HG03442 (cell line): ENCODE data around the gene NOP14.
"Not testable (repeated sequence)": the region's sequence is repeated elsewhere in the genome, so short reads cannot be mapped to it uniquely, and the experiment has no call there.

Experiments used
- ATAC-seq: cut with Tn5 transposase; IDR thresholded peaks from one replicate; pipeline ENCODE4 v1.9.1; 2021; ENCODE audit warnings: mild to moderate bottlenecking, moderate library complexity; ENCODE audit not compliant: unreplicated experiment

Gene NOP14

GRCh38 chr4:2932951-2933565 is 30.1 kb downstream of the NOP14 start:
- ATAC-seq = no peak

DNA sequence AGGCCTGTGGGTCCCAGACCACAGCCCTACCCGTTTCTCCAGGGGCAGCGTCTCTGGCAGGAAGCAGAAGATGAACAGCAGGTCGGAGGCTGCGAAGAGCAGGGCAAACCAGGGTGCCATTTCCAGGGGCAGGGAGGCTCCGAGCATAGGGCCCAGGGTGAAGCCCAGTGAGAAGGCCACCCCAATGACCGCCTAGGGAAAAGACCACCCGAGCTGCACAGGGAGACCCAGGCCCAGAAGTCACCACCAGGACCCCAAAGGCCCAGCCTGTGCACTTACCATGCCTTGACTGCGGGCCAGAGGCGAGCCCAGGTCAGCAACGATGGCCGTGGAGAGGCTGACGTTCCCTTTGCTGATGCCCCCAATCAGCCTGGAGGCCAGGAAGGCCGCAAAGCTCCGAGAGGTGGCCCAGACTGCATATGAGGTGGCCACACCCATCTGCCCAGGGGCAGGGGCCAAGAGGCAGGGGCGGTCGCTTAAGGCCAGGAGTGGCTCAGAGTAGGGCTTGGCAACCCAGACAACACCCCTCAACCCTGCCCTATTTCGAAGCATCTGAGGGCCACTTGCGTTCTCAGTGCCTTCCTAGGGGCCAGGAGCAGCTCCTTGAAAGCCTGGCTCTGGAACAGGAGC is 30.8 kb downstream of the NOP14 start:
- ATAC-seq = no peak

DNA sequence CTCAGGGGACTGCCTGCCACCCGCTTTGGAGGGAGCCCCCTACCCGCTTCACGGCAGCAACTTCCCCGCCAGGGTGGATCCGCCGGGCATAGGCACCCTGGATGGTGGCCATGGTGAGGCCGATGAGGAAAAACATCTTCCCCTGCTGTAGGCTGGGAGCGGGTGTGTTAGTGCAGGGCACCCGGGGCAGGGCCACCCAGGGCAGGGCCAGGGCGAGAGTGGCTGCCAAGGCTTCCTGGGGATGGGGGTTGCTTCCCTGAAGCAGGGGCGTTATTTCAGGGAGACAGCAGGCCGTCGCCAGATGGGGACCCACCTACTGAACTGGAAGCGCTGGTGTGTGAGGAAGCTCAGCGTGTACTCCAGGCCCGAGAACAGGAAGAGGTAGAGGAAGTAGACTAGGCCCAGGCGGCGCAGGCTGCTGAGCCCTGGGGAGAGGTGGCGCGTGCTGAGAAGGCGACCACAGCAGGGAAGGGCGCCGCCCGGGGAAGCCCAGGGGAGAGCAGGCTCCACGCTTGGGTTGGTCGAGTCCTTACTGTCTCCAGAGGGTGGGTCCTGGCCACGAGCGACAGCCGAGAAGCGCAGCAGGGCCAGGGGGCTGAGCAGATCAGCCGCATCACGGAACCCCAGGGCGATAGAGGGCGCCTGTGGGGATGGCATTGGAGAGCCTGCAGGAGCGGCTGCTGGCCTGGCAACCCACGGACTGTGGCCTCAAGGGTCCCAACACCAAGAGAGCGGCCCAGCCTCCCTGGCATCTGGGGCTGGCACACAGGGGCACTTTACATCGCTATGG is 31.5 kb downstream of the NOP14 start:
- peak; percentile 31 for ATAC-seq

DNA sequence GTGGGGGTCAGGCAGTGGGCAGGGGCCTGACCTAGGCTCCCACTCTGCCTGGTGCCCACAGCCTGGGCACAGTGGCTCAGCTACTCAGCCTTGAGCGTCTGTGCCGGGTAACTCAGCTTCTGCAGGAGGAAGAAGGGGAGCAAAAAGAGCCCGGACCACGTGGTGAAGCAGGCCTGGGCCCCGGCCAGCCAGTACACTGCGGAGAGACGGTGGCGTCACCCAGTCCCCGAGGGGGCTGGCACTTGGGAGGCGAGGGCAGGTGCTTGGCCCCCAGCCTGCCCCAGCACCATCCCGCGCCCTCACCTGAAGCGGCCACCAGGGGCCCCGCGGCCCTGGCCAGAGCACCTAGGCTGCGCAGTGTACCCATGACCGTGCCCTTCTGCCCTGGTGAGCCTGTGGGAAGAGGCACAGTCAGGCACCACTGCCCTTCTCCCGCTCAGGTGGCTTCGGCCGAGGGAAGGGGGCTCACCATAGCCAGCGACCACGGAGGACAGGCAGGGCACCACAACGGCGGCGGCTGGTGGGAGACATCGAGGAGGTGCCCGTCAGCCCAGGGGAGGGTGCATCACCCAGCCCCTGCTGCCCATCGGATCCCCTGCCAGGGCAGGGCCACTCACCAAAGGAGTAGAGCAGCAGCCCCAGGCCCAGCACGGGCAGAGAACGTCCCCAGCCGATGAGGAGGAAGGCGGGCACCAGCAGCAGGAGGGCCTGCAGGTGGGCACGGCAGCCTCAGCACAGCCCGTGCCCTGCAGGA is 32.3 kb downstream of the NOP14 start:
- no peak for ATAC-seq

- no peak for ATAC-seq
These were observed 33.0 kb downstream of the NOP14 start for GRCh38 chr4:2930135-2930757.

DNA sequence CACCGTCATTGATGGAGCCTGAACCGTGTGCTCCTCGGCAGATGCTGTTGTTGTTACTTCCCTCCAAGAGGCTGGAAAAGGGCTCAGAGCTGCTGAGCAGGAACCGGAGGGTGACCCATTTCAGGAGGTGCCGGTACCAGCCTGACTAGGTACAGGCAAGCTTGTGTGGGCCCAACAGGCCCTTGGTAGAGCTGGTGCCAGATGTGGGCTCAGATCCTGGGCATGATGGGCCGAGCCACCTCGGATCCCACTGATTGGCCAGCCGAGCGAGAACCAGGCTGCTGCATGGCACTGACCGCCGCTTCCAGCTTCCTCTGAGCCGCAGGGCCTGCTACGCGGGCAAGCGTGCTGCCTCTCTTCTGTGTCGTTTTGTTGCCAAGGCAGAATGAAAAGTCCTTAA is 33.7 kb downstream of the NOP14 start:
- no peak for ATAC-seq

- ATAC-seq = no peak
These were observed 34.7 kb downstream of the NOP14 start for GRCh38 chr4:2928242-2929176.

DNA sequence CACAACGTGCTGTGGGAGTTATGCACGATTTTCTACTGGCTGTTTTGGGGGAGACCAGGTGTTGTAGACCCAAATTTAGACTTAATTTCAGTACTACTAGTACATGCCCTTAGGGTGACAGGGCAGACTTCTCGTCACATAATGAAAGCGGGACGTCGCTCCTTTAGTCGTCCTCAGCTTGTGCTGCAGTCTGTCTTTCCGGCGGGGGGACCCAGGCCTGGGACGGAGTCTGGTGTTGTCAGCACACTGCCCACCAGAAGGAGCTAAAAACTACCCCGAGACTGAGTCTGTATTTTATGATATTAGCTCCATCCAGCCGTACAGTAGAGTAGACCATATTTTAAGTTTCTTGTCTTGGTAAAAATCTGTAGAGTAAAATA is 35.5 kb downstream of the NOP14 start:
- ATAC-seq = no peak

DNA sequence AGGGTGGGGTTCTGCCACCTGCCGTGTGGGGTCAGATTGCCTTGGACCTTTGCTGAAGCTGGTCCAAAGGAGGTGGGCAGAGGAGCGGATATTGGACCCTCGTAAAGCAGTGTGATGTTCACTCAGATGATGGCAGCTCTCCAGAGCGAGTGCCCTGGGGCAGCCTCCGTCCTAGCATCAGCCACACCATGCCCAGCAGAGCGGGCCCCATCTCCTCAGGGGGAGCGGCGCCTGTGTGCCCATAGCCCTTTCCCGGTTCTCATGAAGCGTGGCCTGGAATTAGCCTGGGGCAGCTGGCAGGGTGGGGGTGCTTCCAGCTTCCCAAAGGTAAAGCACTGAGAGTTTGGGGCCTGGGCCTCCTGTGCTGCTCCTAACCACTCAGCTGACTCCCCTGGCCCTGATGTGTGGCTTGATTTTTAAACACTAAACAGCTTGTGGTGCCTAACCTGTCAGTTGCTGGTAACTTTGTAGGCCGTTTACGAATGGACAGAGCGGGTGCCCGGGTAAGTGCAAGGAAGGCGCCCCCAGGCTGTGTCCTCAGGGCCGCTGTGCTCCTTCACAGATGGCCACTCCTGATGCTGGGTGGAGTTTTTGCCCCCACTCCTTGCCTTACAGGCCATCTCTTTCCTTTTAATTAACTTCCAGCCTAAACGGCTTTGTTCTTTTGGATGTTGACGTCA is 36.0 kb downstream of the NOP14 start:
- no peak for ATAC-seq

GRCh38 chr4:2925931-2926860 is 37.0 kb downstream of the NOP14 start:
- no peak for ATAC-seq

GRCh38 chr4:2925496-2925895 is 37.7 kb downstream of the NOP14 start:
- ATAC-seq = no peak

DNA sequence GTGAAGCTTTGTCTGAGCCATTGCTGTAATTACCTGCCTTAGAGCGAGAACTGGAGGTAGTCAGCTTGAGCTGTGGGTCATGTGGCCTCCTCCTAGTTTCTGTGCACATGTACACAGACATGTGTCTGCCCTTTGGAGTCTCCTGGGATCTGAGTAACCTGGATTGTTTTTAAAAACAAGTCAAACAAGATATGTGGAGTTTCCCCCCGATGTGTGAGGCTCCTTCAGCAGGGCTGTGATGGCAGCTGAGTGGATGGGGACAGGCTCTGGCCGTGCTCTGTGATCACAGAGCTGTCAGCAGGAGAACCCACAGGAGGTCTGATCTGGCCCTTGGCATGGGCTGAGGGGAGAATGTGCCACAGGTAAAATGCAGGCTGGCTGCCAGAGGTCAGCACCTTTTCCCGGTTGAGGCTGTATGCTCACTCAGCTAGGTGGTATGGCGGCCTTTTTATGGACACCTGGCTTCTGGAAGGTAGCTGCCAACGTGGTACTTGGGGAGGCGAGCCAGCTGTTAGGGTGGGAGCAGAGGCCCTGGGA is 38.4 kb downstream of the NOP14 start:
- no peak for ATAC-seq

GRCh38 chr4:2924286-2924685 is 38.9 kb downstream of the NOP14 start:
- no peak for ATAC-seq

DNA sequence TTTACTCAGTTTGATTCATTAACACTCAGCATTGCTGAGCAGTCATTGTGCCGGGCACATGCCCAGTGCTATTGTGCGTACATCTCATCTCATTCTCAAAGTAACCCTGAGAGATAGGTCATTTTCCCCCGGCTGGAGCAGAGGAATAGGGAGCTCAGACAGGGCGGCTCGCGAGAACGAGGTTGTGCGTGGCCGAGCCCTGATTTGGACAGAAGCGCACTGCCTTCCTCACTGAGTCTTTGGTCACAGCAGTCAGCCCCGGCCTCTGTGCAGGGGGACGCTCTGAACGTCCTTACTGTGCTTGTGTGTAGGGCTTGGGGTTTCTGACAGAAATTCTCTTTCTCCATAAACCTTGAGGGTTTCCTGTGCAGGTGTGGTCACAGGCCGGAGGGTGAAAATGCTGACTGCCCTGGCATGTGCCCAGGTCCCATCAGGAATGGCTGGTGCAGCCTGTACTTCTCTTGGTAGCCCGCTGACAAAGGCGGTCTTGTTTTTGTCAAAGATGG is 39.5 kb downstream of the NOP14 start:
- no peak for ATAC-seq

DNA sequence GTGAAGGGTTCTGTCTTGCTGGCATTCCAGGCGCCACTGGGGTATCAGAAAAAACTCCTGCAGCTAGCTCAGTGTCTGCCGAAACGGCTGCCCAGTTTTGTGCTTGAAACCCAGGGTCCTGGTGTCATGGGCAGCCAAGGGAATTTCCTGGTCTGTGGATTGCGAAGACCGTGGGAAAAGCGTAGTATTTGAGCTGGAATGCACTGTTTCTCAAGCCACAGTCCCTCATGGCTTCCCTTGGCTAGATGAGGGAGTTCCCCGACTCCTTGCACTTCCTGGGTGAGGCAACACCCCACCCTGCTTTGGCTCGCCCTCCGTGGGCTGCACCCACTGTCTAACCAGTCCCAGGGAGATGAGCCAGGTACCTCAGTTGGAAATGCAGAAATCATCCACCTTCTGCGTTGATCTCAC is 40.1 kb downstream of the NOP14 start:
- no peak for ATAC-seq

- ATAC-seq = not testable (repeated sequence)
These were observed 40.6 kb downstream of the NOP14 start for GRCh38 chr4:2922453-2923101.

GRCh38 chr4:2918714-2919113 is 44.5 kb downstream of the NOP14 start:
- not testable (repeated sequence) for ATAC-seq
